Fibroblast of skin of left quadriceps (primary cell): ENCODE measurements around the gene KBTBD13.
"Not testable (repeated sequence)": the region's sequence is repeated elsewhere in the genome, so short reads cannot be mapped to it uniquely, and the experiment has no call there.

ENCODE experiments used
- DNase-seq, 2 experiments: peaks; one replicate each; pipeline ENCODE4 v3.0.0-alpha.2; 2013; ENCODE audit warnings: low read depth in 2 of 2

The KBTBD13 gene

GRCh38 chr15:65069179-65069578 is 7.4 kb upstream of the KBTBD13 start:
- DNase-seq: peak; percentile 54 to 58

GRCh38 chr15:65069779-65070546 is 6.6 kb upstream of the KBTBD13 start:
- DNase-seq: no peak

- DNase-seq: no peak
Observed at GRCh38 chr15:65071381-65071811, 5.2 kb upstream of the KBTBD13 start.

GRCh38 chr15:65072027-65072426 is 4.5 kb upstream of the KBTBD13 start:
- DNase-seq: peak in 1 of 2 experiments; percentile 12

- no peak for DNase-seq
Observed at GRCh38 chr15:65072617-65073016, 3.9 kb upstream of the KBTBD13 start.

GRCh38 chr15:65074946-65075345 is 1.6 kb upstream of the KBTBD13 start:
- not testable (repeated sequence) for DNase-seq

- DNase-seq: not testable (repeated sequence)
Observed at GRCh38 chr15:65075607-65076395, 745 bp upstream of the KBTBD13 start.

- no peak for DNase-seq
Observed at GRCh38 chr15:65077291-65077980, 890 bp downstream of the KBTBD13 start.

- DNase-seq: peak in 1 of 2 experiments; percentile 15
Observed at GRCh38 chr15:65077981-65078352, 1.4 kb downstream of the KBTBD13 start.

- no peak for DNase-seq
Observed at GRCh38 chr15:65079580-65079979, 3.0 kb downstream of the KBTBD13 start.

- DNase-seq: no peak
Observed at GRCh38 chr15:65081270-65081669, 4.7 kb downstream of the KBTBD13 start.

GRCh38 chr15:65081758-65082157 is 5.2 kb downstream of the KBTBD13 start:
- DNase-seq: no peak

GRCh38 chr15:65082303-65082953 is 5.9 kb downstream of the KBTBD13 start:
- no peak for DNase-seq

- no peak for DNase-seq
Observed at GRCh38 chr15:65083262-65083701, 6.7 kb downstream of the KBTBD13 start.

- no peak for DNase-seq
Observed at GRCh38 chr15:65084500-65085206, 8.1 kb downstream of the KBTBD13 start.

GRCh38 chr15:65085207-65085753 is 8.7 kb downstream of the KBTBD13 start:
- no peak for DNase-seq

GRCh38 chr15:65085990-65086679 is 9.6 kb downstream of the KBTBD13 start:
- no peak for DNase-seq

GRCh38 chr15:65086680-65087111 is 10.2 kb downstream of the KBTBD13 start:
- no peak for DNase-seq

GRCh38 chr15:65087411-65087810 is 10.9 kb downstream of the KBTBD13 start:
- no peak for DNase-seq
